ENCODE data around the gene C6orf132. TPM values are rescaled to one million over a fixed set of nuclear protein-coding genes. Genes with fewer than 3 reads are reported as not detected.

C6orf132 gene
- total RNA-seq, 1 experiment from 2014 or later, result 0.15 TPM

- no peaks in the 10 kb centered on the region for H3K9me3 ChIP-seq (ENCODE audit: low read depth, low read length, poor library complexity, severe bottlenecking)
- H3K27ac ChIP-seq (ENCODE audit: low read depth, low read length, poor library complexity, severe bottlenecking), result no peak overlapping the region
- TF ChIP-seq EZH2 (IDR thresholded peaks at IDR 0.05; ENCODE audit: borderline replicate concordance, low read depth, low read length, poor library complexity, severe bottlenecking) (no peak), CTCF (conservative IDR thresholded peaks at IDR 0.05; ENCODE audit: low read depth, low read length) (no peak)
- no TSS peak for BruUV-seq (replicated peaks)
- H3K27me3 ChIP-seq (replicated peaks; ENCODE audit: insufficient read depth, low read depth, low read length, poor library complexity), result no peaks in the 10 kb centered on the region
- ChIA-PET POLR2A (ENCODE audit: low non-redundant PET) (no interaction called here), CTCF (no interaction called here)
- H3K4me1 ChIP-seq (ENCODE audit: insufficient read depth, low read length, poor library complexity, severe bottlenecking), result no peaks in the 10 kb centered on the region
- no peaks in the 10 kb centered on the region for H3K36me3 ChIP-seq (ENCODE audit: insufficient read depth, low read length, poor library complexity, severe bottlenecking)
- intact Hi-C loops (cut with micrococcal nuclease; ENCODE audit: unreplicated experiment), result no loop called here
- no peak for DNase-seq (ENCODE audit: low spot score)
- no peak overlapping the region for H3K4me3 ChIP-seq (ENCODE audit: low read depth, low read length, poor library complexity, severe bottlenecking)
Observed at GRCh38 chr6:42148058-42148457, 5.6 kb upstream of the C6orf132 start.

- no peaks in the 10 kb centered on the region for H3K27me3 ChIP-seq (replicated peaks; ENCODE audit: insufficient read depth, low read depth, low read length, poor library complexity)
- POLR2A ChIA-PET (ENCODE audit: low non-redundant PET), result no interaction called here
- TF ChIP-seq CTCF (conservative IDR thresholded peaks at IDR 0.05; ENCODE audit: low read depth, low read length) (no peak), EZH2 (IDR thresholded peaks at IDR 0.05; ENCODE audit: borderline replicate concordance, low read depth, low read length, poor library complexity, severe bottlenecking) (no peak)
- no peaks in the 10 kb centered on the region for H3K9me3 ChIP-seq (ENCODE audit: low read depth, low read length, poor library complexity, severe bottlenecking)
- intact Hi-C loops (cut with micrococcal nuclease; ENCODE audit: unreplicated experiment), result no loop called here
- DNase-seq (ENCODE audit: low spot score), result no peak
- CTCF ChIA-PET, result no interaction called here
- H3K4me3 ChIP-seq (ENCODE audit: low read depth, low read length, poor library complexity, severe bottlenecking), result no peak overlapping the region
- no peaks in the 10 kb centered on the region for H3K4me1 ChIP-seq (ENCODE audit: insufficient read depth, low read length, poor library complexity, severe bottlenecking)
- BruUV-seq (replicated peaks), result no TSS peak
- no peak overlapping the region for H3K27ac ChIP-seq (ENCODE audit: low read depth, low read length, poor library complexity, severe bottlenecking)
- no peaks in the 10 kb centered on the region for H3K36me3 ChIP-seq (ENCODE audit: insufficient read depth, low read length, poor library complexity, severe bottlenecking)
Observed at GRCh38 chr6:42147138-42147562, 4.7 kb upstream of the C6orf132 start.

GRCh38 chr6:42141603-42142117 is 760 bp downstream of the C6orf132 start:
- intact Hi-C loops (cut with micrococcal nuclease; ENCODE audit: unreplicated experiment), result no loop called here
- POLR2A ChIA-PET (ENCODE audit: low non-redundant PET), result no interaction called here

More at GRCh38 chr6:42141603-42142117, 760 bp downstream of the C6orf132 start:
- Histone ChIP-seq H3K9me3 (ENCODE audit: low read depth, low read length, poor library complexity, severe bottlenecking) (no peaks in the 10 kb centered on the region), H3K4me1 (ENCODE audit: insufficient read depth, low read length, poor library complexity, severe bottlenecking) (peaks cover 24% of the 10 kb centered on the region), H3K27me3 (replicated peaks; ENCODE audit: insufficient read depth, low read depth, low read length, poor library complexity) (no peaks in the 10 kb centered on the region), H3K36me3 (ENCODE audit: insufficient read depth, low read length, poor library complexity, severe bottlenecking) (no peaks in the 10 kb centered on the region), H3K4me3 (ENCODE audit: low read depth, low read length, poor library complexity, severe bottlenecking) (no peak overlapping the region), H3K27ac (ENCODE audit: low read depth, low read length, poor library complexity, severe bottlenecking) (no peak overlapping the region)
- TF ChIP-seq CTCF (conservative IDR thresholded peaks at IDR 0.05; ENCODE audit: low read depth, low read length) (no peak), EZH2 (IDR thresholded peaks at IDR 0.05; ENCODE audit: borderline replicate concordance, low read depth, low read length, poor library complexity, severe bottlenecking) (no peak)
- CTCF ChIA-PET, result no interaction called here
- no TSS peak for BruUV-seq (replicated peaks)
- DNase-seq (ENCODE audit: low spot score), result no peak
